HuH-7 (cell line): ENCODE measurements around the gene SYNE2.

Source experiments
- DNase-seq: peaks from one replicate; pipeline ENCODE4 v3.0.0; 2011; ENCODE audit warnings: low spot score

SYNE2 gene

GRCh38 chr14:63908667-63909264 lies 56.0 kb downstream of the SYNE2 start:
- no peak for DNase-seq

GRCh38 chr14:63909984-63910383 lies 57.2 kb downstream of the SYNE2 start:
- no peak for DNase-seq

GRCh38 chr14:63910583-63911363 lies 58.0 kb downstream of the SYNE2 start:
- DNase-seq, result no peak

DNA sequence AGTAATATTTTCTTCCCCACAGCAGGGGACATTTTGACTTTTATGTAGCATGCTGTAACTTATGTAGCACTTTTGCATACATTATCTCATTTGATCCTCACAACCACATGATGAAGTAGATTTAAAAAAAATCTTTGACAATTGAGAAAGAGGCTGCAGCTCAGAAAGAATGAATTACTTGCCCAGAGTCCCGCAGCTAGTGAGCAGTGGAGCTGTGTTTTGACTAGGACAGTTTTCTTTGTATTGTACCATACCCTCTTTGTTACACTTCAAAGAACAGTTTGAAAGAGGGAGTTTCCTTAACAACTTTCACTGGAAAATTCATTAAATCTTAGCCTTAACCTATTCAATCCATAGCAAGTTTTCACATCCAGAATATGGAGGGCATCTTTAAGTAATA lies 58.6 kb downstream of the SYNE2 start:
- no peak for DNase-seq

DNA sequence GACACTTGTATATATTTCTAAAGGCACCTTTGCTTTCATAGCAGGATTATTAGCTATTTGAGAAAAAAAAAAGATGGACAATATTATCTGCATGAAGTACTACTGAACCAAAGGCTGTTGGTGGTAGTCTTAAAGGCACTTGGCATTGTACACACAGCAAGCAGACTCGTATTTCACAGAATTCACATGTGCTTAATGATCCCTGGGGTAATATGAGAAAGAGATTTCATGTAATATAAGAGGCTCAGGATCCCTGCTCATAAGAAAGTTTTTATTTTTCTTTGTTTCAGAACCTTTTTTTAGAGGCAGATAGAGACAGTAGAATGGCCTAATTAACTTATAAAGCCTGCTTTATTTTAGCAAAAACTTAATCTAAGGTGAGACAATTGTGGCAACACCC lies 59.5 kb downstream of the SYNE2 start:
- no peak for DNase-seq

DNA sequence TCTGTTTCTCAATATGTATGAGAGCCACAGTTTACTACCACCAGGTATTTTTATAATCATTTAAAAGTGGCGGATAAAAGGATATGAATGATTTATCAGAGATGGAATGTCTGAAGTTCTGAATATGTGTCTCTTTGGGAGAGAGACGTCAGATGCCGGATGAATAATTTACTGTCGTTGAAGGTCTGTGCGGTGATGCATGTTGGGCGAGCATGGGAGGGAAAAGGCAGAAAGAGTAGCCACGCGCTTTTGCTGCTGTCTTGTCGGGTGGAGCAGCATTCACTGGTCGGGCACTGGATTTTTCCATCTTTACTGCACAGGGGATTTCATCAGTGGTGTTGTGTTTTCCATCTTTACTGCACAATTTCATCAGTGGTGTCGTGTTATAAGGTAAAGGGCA lies 65.6 kb downstream of the SYNE2 start:
- DNase-seq, result no peak

DNA sequence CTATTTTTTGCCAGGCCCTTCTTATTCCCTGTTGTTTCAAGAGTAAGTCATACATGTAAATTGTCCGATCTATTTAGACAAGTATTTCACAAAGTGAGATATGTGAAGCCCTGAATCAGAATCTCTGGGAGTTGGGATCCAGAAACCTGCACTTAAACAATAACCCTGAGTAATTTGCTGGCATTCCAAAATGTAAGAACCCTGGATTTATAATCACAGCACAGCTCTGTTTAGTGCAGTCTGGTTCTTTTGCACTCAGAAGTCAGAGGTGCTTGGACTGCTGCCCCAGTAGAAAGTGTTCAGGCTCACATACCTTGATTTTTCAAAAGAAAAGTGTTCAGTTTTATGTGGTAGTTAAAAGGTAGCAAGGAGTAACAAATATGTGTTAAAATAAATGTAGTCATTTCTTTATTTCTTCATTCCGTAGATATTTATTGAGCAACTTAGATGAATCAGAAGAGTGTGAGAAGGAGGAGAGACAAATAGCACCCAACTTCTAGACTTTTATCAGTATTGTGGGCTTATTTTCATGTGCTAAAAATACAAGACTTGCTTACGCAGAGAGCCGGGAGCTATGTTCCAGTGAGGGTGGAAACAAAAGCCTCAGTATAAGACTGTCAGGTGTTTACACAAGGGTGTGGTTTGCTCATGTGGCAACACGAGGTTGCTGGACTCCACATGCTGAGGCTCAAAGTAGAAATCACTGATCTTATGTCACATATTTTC lies 70.1 kb downstream of the SYNE2 start:
- peak; percentile 52 for DNase-seq

- DNase-seq, result no peak
Measured at GRCh38 chr14:63923422-63923752, 70.6 kb downstream of the SYNE2 start.

GRCh38 chr14:63924375-63924774 lies 71.6 kb downstream of the SYNE2 start:
- DNase-seq, result no peak

DNA sequence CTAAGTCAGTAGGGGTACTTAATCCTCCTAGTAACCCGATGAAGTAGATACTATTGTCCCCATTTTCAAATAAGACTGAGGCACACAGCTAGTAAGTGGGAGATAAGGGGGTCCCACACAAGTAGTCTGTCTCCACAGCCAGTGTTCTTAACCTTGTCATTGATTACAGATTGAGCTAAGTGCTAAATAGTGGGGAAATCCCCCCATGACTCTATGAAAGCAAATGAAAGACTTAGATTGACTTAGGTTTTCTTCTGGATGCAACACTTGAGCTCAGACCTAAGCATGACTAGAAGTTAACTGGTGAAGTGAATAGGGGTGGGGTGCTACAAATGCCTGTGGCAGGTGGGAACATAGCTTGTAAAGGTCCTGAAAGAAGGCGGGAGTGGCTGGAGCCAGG lies 73.8 kb downstream of the SYNE2 start:
- no peak for DNase-seq

GRCh38 chr14:63928744-63929174 lies 76.0 kb downstream of the SYNE2 start:
- no peak for DNase-seq

GRCh38 chr14:63933110-63933509 lies 80.3 kb downstream of the SYNE2 start:
- no peak for DNase-seq

DNA sequence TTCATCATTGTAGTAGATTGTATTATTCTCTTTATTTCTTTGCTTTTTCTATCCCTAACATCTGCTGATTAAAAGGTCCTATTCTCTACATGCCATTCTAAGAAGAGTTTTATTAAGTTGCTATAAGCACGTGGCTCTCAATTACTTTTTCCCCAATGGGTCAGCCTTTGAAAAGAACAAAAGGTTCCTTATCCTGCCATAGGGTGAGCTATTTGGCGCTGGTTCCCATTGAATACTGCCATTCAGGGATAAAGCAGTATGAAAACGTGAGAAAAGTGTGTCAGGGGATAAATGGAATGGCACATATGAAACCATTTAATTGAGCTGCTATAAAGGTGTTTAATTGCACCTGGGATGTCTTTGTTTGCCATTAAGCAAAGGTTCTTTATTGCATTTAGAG lies 80.9 kb downstream of the SYNE2 start:
- no peak for DNase-seq

GRCh38 chr14:63938198-63939005 lies 85.6 kb downstream of the SYNE2 start:
- no peak for DNase-seq

GRCh38 chr14:63939006-63939270 lies 86.1 kb downstream of the SYNE2 start:
- no peak for DNase-seq

- no peak for DNase-seq
Measured at GRCh38 chr14:63940387-63940786, 87.6 kb downstream of the SYNE2 start.

DNA sequence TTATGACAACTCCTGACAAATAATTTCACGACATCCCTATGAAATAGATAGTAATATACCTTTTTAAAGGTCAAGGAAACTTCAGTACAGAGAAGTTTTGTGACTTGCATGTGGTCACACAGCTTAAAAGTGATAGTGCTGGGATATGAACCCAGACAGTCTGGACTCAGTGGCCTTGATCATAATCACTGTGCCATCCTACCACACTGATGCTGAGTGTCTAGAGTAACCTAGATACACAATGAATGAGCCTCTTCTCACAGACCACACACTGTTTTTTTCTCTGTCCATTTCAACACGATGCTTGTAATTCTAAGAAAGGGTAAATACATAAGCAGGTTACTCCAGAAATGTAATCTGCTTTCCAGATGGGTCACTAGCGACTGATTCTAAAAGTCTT lies 88.2 kb downstream of the SYNE2 start:
- DNase-seq, result no peak

DNA sequence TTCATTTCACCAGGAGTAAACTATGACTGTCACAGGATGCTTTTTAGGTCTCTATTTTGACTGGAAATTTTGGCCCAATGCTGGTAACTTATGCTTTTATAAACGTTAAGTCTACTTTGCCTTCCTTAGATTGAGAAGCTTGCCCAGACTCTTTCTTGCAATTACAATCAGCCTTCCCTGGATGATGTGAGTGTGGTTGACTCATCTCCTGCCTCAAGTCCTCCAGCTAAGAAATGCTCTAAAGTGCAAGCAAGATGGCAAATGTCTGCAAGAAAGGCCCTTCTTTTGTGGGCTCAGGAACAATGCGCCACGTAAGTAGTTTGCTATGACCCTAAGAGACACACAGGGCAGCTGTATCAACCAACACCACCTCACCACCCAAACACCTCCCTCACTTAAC lies 96.9 kb downstream of the SYNE2 start:
- DNase-seq, result no peak

DNA sequence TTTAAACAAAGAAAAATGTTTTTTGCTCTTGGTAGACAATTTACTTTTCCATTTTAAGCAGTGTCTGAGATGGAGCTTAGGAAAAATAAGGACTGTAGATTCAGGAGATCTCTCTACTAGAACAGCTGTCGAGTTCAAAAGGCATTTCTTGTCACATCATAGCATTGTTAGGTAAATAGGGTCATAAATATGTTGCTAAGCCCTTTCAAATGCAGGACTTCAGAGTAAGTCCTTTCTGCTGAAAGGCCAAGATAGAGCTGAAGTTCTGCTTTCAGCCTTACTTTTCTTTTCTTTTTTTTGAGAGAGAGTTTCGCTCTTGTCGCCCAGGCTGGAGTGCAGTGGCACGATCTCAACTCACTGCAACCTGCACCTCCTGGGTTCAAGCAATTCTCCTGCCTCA lies 98.2 kb downstream of the SYNE2 start:
- DNase-seq, result no peak

GRCh38 chr14:63951429-63951828 lies 98.6 kb downstream of the SYNE2 start:
- DNase-seq, result no peak

GRCh38 chr14:63952053-63952932 lies 99.5 kb downstream of the SYNE2 start:
- no peak for DNase-seq

- DNase-seq, result no peak
Measured at GRCh38 chr14:63952933-63953437, 100.2 kb downstream of the SYNE2 start.
